Inferior parietal cortex (tissue), 1 donor: ENCODE data around the gene KIF3C.

Experiments
- DNase-seq: peaks from one replicate; pipeline ENCODE4 v3.0.0-alpha.2; 2016; ENCODE audit errors: extremely low spot score

KIF3C gene

DNA sequence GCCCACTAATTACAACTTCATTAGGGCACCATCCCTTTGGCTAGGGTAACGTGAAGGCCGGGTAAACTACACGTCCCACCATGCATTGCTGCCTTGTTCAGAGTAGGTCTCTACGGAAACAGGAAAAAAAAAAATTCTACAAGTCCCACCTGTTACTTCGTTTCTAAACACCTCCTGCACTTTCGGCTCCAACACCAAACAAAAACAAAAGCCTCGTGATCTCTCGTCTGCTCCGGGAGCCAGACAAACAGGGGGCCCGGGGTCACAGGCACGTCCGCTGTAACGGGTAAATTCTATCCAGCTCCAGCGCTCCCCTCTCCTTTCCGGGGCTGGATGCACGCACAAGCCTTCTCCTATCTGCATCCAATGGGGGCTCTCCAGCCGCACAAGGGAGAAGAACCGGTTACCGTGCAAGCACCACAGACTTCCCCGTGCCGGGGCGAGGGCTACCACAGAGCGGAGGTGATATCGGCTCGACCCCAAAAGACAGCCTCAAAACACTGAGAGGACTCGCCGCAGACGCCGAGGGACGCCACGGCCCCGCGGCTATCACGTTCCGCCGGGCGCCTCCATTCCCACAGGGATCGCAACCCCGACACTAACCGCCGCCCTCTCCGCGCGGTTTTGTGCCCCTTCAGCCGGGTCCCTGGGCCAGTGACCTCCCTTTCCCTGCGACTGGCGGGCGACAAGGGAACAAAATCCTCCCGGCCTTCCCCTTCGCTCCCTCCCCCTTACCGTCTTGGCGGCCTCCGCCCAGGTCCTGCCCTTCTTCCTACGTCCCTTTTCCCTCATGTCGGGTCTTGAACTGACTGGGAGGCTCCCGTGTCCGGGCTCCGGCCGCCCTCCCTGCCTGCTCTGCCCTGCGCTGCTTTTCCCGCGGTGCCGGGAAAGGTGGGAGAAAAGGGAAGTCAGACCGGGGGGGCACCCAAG, 104.6 kb downstream of the KIF3C start:
- peak; percentile 72 for DNase-seq
